Natural killer cell (primary cell): ENCODE results near the gene PRRT1. TPM values are rescaled to one million over a fixed set of nuclear protein-coding genes. Genes with fewer than 3 reads are reported as not detected.

ENCODE experiments used
- ATAC-seq, 3 donors: fragments of 150-1000 bp in 2 of 3; fragments of 200-7000 bp in 1 of 3; cut with Tn5 transposase; 1 replicate in 1 of 3; 2 replicates in 2 of 3; pipeline ENCODE4 v1.10.0; 2021; ENCODE audit warnings: mild to moderate bottlenecking in 2 of 3, moderate library complexity in 2 of 3
- DNase-seq, 2 donors: peaks; one replicate each; pipeline versions ENCODE4 v3.0.0 to v3.0.0-alpha.2; 2013 to 2021; ENCODE audit warnings: mixed read lengths in 1 of 2
- H3K27ac ChIP-seq: one replicate; pipeline ENCODE4 v1.5.1; 2013; ENCODE audit warnings: mild to moderate bottlenecking, low read length
- H3K27me3 ChIP-seq: one replicate; pipeline ENCODE4 v1.6.1; 2013; ENCODE audit warnings: low read length; ENCODE audit not compliant: control insufficient read depth, insufficient read depth
- H3K36me3 ChIP-seq: one replicate; pipeline ENCODE4 v1.6.1; 2013; ENCODE audit warnings: low read length; ENCODE audit not compliant: control insufficient read depth, insufficient read depth
- H3K4me1 ChIP-seq: one replicate; pipeline ENCODE4 v1.6.1; 2013; ENCODE audit warnings: low read length; ENCODE audit not compliant: control insufficient read depth, insufficient read depth
- H3K4me3 ChIP-seq: one replicate; pipeline ENCODE4 v1.5.1; 2013; ENCODE audit warnings: low read length
- H3K9me3 ChIP-seq: one replicate; pipeline ENCODE4 v1.6.1; 2013; ENCODE audit warnings: low read length; ENCODE audit not compliant: control insufficient read depth, insufficient read depth
- H3K27ac Mint-ChIP-seq, 2 donors: one replicate each; pipeline ENCODE4 v1.8.0; 2022; ENCODE audit warnings: mild to moderate bottlenecking in 2 of 2, mixed read lengths in 2 of 2, moderate library complexity in 1 of 2
- H3K27me3 Mint-ChIP-seq, 2 donors: one replicate each; pipeline ENCODE4 v1.8.0; 2022; ENCODE audit warnings: low read depth in 2 of 2, mixed read lengths in 2 of 2
- H3K36me3 Mint-ChIP-seq: one replicate; pipeline ENCODE4 v1.8.0; 2022; ENCODE audit warnings: mixed read lengths
- H3K4me1 Mint-ChIP-seq, 2 donors: one replicate each; pipeline ENCODE4 v1.8.0; 2022; ENCODE audit warnings: mixed read lengths in 2 of 2
- H3K4me3 Mint-ChIP-seq: one replicate; pipeline ENCODE4 v1.8.0; 2022; ENCODE audit warnings: mild to moderate bottlenecking, moderate library complexity, mixed read lengths
- H3K9me3 Mint-ChIP-seq, 2 donors: one replicate each; pipeline ENCODE4 v1.8.0; 2022; ENCODE audit warnings: mixed read lengths in 2 of 2
- CTCF ChIP-seq: fragments of 200-600 bp; IDR thresholded peaks from one replicate; pipeline ENCODE4 v1.8.0; 2022; ENCODE audit warnings: antibody characterized with exemption
- WGBS: methylation state at CpG from one replicate; pipeline ENCODE4 v1.1.7; 2013; ENCODE audit warnings: missing lambda C conversion rate; ENCODE audit not compliant: insufficient coverage; 5-methylcytosine and 5-hydroxymethylcytosine counted together
- intact Hi-C: fragments of 100-400 bp; cut with micrococcal nuclease; formaldehyde crosslinking; loops from one replicate; pipeline ENCODE4 v1.14.2; 2022
- total RNA-seq, 4 donors: library from RNA; stranded (reverse); fragments of 120-200 nt in 1 of 4; gene quantifications; one replicate each; pipeline versions ENCODE4 v1.2.3 to v1.2.4, GENCODE V29; 2013 to 2022

The PRRT1 gene
- total RNA-seq, 3 donors from 2014 or later (not counting 1 experiment from before 2014, with no cell fraction given): 0.38 to 0.63 (median 0.54) TPM

GRCh38 chr6:32132110-32132509 lies 19.6 kb downstream of the PRRT1 start:
- Mint-ChIP-seq H3K27me3 (peaks cover 5 to 8% of the 10 kb centered on the region in 2 donors), H3K36me3 (no peaks in the 10 kb centered on the region), H3K9me3 (no peaks in the 10 kb centered on the region), H3K4me1 (peaks cover 28 to 34% of the 10 kb centered on the region in 2 donors), H3K4me3 (no peak overlapping the region), H3K27ac (peak overlapping the region in 1 of 2 donors; percentile 61)
- H3K4me1 ChIP-seq: peaks cover 33% of the 10 kb centered on the region
- no peak overlapping the region for H3K27ac ChIP-seq
- no peak for TF ChIP-seq CTCF
- no peaks in the 10 kb centered on the region for H3K36me3 ChIP-seq
- no peaks in the 10 kb centered on the region for H3K27me3 ChIP-seq
- no peak for DNase-seq
- ATAC-seq: no peak
- intact Hi-C loops: no loop called here
- H3K4me3 ChIP-seq: no peak overlapping the region
- H3K9me3 ChIP-seq: no peaks in the 10 kb centered on the region

- intact Hi-C loops: loop anchor here (2.0 kb wide), 1 partner anchor 17 kb away; no protein-coding TSS in a partner anchor
- Histone ChIP-seq H3K4me3 (no peak overlapping the region), H3K27ac (no peak overlapping the region), H3K36me3 (peaks cover under 1% of the 10 kb centered on the region), H3K27me3 (no peaks in the 10 kb centered on the region), H3K9me3 (no peaks in the 10 kb centered on the region), H3K4me1 (peaks cover 37% of the 10 kb centered on the region)
- Mint-ChIP-seq H3K4me3 (peak overlapping the region; percentile 26), H3K9me3 (no peaks in the 10 kb centered on the region), H3K27ac (peak overlapping the region in 1 of 2 donors; percentile 61), H3K36me3 (no peaks in the 10 kb centered on the region), H3K4me1 (peaks cover 34 to 40% of the 10 kb centered on the region in 2 donors), H3K27me3 (peaks cover 5 to 8% of the 10 kb centered on the region in 2 donors)
- no peak for TF ChIP-seq CTCF
- no peak for ATAC-seq
- DNase-seq: no peak
- 97% methylated on average over 14 of the region's 14 CpGs for WGBS
These were observed 20.2 kb downstream of the PRRT1 start for GRCh38 chr6:32131439-32131948.

GRCh38 chr6:32129297-32130088 lies 22.2 kb downstream of the PRRT1 start:
- peaks cover 45 to 51% of the 10 kb centered on the region in 2 donors for H3K4me1 Mint-ChIP-seq
- H3K27ac Mint-ChIP-seq: peak overlapping the region; percentile 93 to 98
- WGBS: 49% methylated on average over 22 of the region's 22 CpGs
- Histone ChIP-seq H3K36me3 (peaks cover 8% of the 10 kb centered on the region), H3K4me3 (peak overlapping the region; percentile 75), H3K4me1 (peaks cover 37% of the 10 kb centered on the region), H3K9me3 (no peaks in the 10 kb centered on the region), H3K27ac (peak overlapping the region; percentile 80), H3K27me3 (no peaks in the 10 kb centered on the region)
- intact Hi-C loops: loop anchor here (1.0 to 2.0 kb wide), 3 partner anchors 19 to 48 kb away; partner anchors contain the start of gene PPT2
- no peak for DNase-seq
- H3K27me3 Mint-ChIP-seq: peaks cover 0 to 2% of the 10 kb centered on the region in 2 donors
- no peak for ATAC-seq
- H3K9me3 Mint-ChIP-seq: no peaks in the 10 kb centered on the region
- TF ChIP-seq CTCF: no peak
- peaks cover 7% of the 10 kb centered on the region for H3K36me3 Mint-ChIP-seq
- H3K4me3 Mint-ChIP-seq: peak overlapping the region; percentile 94
